Keratinocyte (primary cell): Measurements from ENCODE around the gene PEDS1. TPM values are rescaled to one million over a fixed set of nuclear protein-coding genes. Genes with fewer than 3 reads are reported as not detected.

ENCODE experiments used
- DNase-seq: peaks from one replicate; pipeline ENCODE4 v3.0.0-alpha.2; 2011; ENCODE audit warnings: low read depth, missing footprints, low spot score
- FAIRE-seq: peaks from 2 replicates; lab custom pipeline; 2011; peaks lifted over from hg19 to GRCh38; lab: Jason Lieb, UNC
- H2AFZ ChIP-seq: 2 replicates; pipeline ENCODE4 v1.6.0; 2012; ENCODE audit warnings: low read length, control low read depth, inconsistent platforms; ENCODE audit not compliant: control insufficient read depth
- H3K27ac ChIP-seq: 2 replicates; pipeline ENCODE4 v1.5.1; 2011; ENCODE audit warnings: low read length; ENCODE audit not compliant: control insufficient read depth, insufficient read depth
- H3K27me3 ChIP-seq: 3 replicates; pipeline ENCODE4 v1.6.0; 2011; ENCODE audit warnings: low read length; ENCODE audit not compliant: control insufficient read depth, insufficient read depth; ENCODE audit errors: extremely low read depth
- H3K36me3 ChIP-seq, 2 experiments: 2 replicates in 1 of 2; 3 replicates in 1 of 2; pipeline ENCODE4 v1.5.1; 2011; ENCODE audit warnings: low read length in 2 of 2, mild to moderate bottlenecking in 1 of 2; ENCODE audit not compliant: control insufficient read depth in 2 of 2, insufficient read depth in 2 of 2; ENCODE audit errors: extremely low read depth in 1 of 2
- H3K4me1 ChIP-seq: 3 replicates; pipeline ENCODE4 v1.5.1; 2011; ENCODE audit warnings: low read length; ENCODE audit not compliant: control insufficient read depth, insufficient read depth; ENCODE audit errors: extremely low read depth
- H3K4me2 ChIP-seq: 3 replicates; pipeline ENCODE4 v1.6.0; 2011; ENCODE audit warnings: low read depth, low read length; ENCODE audit not compliant: control insufficient read depth, insufficient read depth; ENCODE audit errors: extremely low read depth
- H3K4me3 ChIP-seq, 3 experiments: fragments of 200-600 bp in 1 of 3; sonication (generic) in 1 of 3; 2 replicates in 2 of 3; 3 replicates in 1 of 3; pipeline ENCODE4 v1.5.1; 2011 to 2016; ENCODE audit warnings: low read length in 3 of 3, mild to moderate bottlenecking in 3 of 3, control low read depth in 2 of 3, inconsistent platforms in 1 of 3, low read depth in 1 of 3, mixed read lengths in 1 of 3, mixed run types in 1 of 3, moderate library complexity in 1 of 3; ENCODE audit not compliant: control insufficient read depth in 2 of 3, insufficient read depth in 2 of 3; ENCODE audit errors: extremely low read depth in 1 of 3
- H3K79me2 ChIP-seq: 2 replicates; pipeline ENCODE4 v1.6.0; 2012; ENCODE audit warnings: low read length; ENCODE audit not compliant: control insufficient read depth, insufficient read depth
- H3K9ac ChIP-seq: 3 replicates; pipeline ENCODE4 v1.6.0; 2011; ENCODE audit warnings: low read length; ENCODE audit not compliant: control insufficient read depth, insufficient read depth; ENCODE audit errors: extremely low read depth
- H3K9me1 ChIP-seq: 3 replicates; pipeline ENCODE4 v1.6.0; 2011; ENCODE audit warnings: low read length; ENCODE audit not compliant: control insufficient read depth, insufficient read depth; ENCODE audit errors: extremely low read depth
- H3K9me3 ChIP-seq: 2 replicates; pipeline ENCODE4 v1.5.1; 2012; ENCODE audit warnings: low read depth, low read length; ENCODE audit not compliant: control insufficient read depth
- H4K20me1 ChIP-seq: 3 replicates; pipeline ENCODE4 v1.6.0; 2011; ENCODE audit warnings: low read length; ENCODE audit not compliant: control insufficient read depth, insufficient read depth; ENCODE audit errors: extremely low read depth
- EZH2 ChIP-seq: IDR thresholded peaks from one replicate; pipeline ENCODE4 v1.6.1; 2012; ENCODE audit warnings: inconsistent platforms, mild to moderate bottlenecking, low read length, moderate library complexity
- dilution Hi-C: fragments of 300-500 bp; cut with MboI; formaldehyde crosslinking; loops from one replicate; pipeline ENCODE4 v1.7.0; 2020; ENCODE audit warnings: low sequenced_read_pairs; ENCODE audit not compliant: extremely low pct_ligation_motif_present
- polyA plus RNA-seq, 5 experiments: library from polyadenylated mRNA; depleted of rRNA in 3 of 5; stranded (reverse) in 3 of 5; stranded (forward) in 1 of 5; unstranded in 1 of 5; fragments of >200 nt; gene quantifications; 1 replicate in 1 of 5; 2 replicates in 3 of 5; 3 replicates in 1 of 5; pipeline versions ENCODE4 v1.2.1 to v1.2.3, GENCODE V29; 2011 to 2012; ENCODE audit warnings: missing spikeins in 2 of 5, low read depth in 1 of 5, low replicate concordance in 1 of 5
- TF ChIP-seq, protein P1 (sequence below), 3 experiments: IDR thresholded peaks in 1 of 3; conservative IDR thresholded peaks in 1 of 3; optimal IDR thresholded peaks in 1 of 3; 2 replicates in 2 of 3; 3 replicates in 1 of 3; pipeline versions ENCODE3 to v1.5.1; 2011; ENCODE audit warnings: low read length in 3 of 3, mild to moderate bottlenecking in 3 of 3, moderate library complexity in 2 of 3, control low read depth in 1 of 3, inconsistent platforms in 1 of 3; ENCODE audit not compliant: insufficient read depth in 2 of 3; ENCODE audit errors: extremely low read depth in 1 of 3

Gene PEDS1
- polyA plus RNA-seq, 1 donor (not counting 4 experiments of a cell fraction or from before 2014, with no cell fraction given), result 48.7 TPM

DNA sequence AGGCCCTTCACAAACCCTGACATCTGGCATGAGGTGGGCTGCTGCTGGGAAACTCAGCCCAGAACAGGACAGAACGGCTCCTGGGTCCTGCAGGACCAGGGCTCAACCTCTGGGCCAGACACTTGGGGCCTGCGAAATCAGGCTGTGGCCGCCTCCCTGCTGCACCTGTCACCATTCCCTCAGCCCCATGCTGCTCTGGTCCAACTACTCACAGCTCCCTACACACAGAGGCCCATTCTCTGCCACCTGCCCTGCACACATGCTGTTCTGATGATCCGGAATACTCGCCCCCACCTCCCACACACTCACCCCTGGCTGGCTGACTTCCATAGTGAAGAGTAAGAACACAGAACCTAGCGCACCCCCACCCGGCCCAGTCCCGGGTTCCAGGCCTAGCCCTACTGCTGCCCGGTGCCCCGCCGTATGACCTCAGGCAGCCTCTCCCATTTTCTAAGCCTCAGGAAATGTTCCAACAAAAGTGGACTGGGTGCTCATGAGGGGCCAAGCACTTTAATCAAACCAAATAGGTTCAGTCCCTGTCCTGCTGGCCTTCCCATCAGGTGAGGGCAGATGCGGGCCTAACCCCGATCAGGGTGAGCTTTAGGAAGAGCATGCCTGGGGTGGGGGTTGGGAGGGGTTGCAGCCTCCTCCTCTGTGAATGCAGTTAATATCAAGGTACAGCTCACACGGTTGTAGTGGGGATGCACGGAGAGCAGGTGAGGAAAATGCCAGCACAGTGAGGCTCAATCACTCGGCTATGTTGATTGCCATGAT is 3.9 kb downstream of the PEDS1 start:
- Histone ChIP-seq H2AFZ (no peak overlapping the region), H3K27ac (peak overlapping the region; percentile 94), H3K79me2 (peaks cover 77% of the 10 kb centered on the region), H3K4me2 (peak overlapping the region; percentile 100), H3K9me1 (peaks cover 3% of the 10 kb centered on the region), H3K27me3 (no peaks in the 10 kb centered on the region), H3K9ac (peak overlapping the region; percentile 97), H3K36me3 (peaks cover 18 to 37% of the 10 kb centered on the region in 2 experiments), H3K4me1 (peaks cover 65% of the 10 kb centered on the region), H3K9me3 (no peaks in the 10 kb centered on the region), H4K20me1 (peaks cover 11% of the 10 kb centered on the region), H3K4me3 (peak overlapping the region; percentile 0 to 45 (median 8))
- DNase-seq, result no peak
- TF ChIP-seq, protein P1, sequence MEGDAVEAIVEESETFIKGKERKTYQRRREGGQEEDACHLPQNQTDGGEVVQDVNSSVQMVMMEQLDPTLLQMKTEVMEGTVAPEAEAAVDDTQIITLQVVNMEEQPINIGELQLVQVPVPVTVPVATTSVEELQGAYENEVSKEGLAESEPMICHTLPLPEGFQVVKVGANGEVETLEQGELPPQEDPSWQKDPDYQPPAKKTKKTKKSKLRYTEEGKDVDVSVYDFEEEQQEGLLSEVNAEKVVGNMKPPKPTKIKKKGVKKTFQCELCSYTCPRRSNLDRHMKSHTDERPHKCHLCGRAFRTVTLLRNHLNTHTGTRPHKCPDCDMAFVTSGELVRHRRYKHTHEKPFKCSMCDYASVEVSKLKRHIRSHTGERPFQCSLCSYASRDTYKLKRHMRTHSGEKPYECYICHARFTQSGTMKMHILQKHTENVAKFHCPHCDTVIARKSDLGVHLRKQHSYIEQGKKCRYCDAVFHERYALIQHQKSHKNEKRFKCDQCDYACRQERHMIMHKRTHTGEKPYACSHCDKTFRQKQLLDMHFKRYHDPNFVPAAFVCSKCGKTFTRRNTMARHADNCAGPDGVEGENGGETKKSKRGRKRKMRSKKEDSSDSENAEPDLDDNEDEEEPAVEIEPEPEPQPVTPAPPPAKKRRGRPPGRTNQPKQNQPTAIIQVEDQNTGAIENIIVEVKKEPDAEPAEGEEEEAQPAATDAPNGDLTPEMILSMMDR (optimal IDR thresholded peaks at IDR 0.05 in 1 of 3, IDR thresholded peaks at IDR 0.05 in 1 of 3, conservative IDR thresholded peaks at IDR 0.05 in 1 of 3; ENCODE audit: extremely low read depth in 1 of 3, insufficient read depth in 2 of 3, low read length in 3 of 3), result no peak
- TF ChIP-seq EZH2, result no peak
- dilution Hi-C loops, result no loop called here
- no peak for FAIRE-seq

DNA sequence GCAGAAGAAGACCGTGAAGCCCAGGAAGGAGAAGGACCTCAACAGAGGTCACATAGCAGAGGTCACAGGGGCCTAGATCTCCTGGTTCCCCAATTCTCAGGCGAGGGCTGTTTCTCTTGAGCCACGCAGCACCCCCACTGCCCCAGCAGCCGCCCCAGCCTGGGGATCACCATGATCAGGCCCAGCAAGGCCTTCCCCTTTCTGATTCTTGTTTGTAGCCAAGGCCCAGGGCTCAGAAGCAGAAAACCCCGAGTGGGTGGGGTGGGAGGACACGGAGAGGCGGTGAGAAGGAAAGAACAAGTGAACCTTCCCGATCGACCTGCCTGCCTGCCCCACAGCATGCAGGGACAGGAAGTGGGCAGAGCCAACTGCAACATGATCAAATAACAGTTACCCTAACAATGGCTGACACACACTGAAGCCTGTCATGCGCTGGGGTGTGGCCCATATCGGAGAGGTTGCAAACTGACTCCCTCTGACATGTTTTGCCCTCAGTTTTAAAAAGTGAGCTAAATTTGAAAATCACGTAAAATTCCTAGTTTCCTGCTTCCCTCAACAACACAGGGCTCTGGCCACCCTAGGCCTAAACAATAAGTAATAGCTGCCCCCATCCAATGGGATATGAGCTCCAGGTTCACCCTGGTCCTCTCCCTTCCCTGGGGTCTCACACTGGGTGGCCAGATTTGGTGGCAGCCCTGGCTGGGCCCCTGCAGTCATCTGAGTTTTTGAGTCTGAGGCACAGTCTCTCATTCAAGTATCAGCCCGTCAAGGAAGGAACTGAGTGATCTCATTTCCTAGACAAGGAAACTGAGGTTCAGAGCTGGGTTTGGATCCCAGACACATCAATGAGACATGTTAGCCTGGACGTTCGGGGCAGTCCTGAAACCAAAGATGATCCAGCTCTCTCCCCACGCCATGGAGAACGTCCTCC is 6.5 kb downstream of the PEDS1 start:
- Histone ChIP-seq H4K20me1 (peaks cover 11% of the 10 kb centered on the region), H3K9me1 (peaks cover 3% of the 10 kb centered on the region), H3K4me2 (peak overlapping the region; percentile 94), H3K27ac (peak overlapping the region; percentile 98), H3K9ac (peak overlapping the region; percentile 85), H2AFZ (no peak overlapping the region), H3K4me3 (peak overlapping the region; percentile 15 to 66 (median 65)), H3K27me3 (no peaks in the 10 kb centered on the region), H3K79me2 (peaks cover 74% of the 10 kb centered on the region), H3K9me3 (no peaks in the 10 kb centered on the region), H3K36me3 (peaks cover 26 to 47% of the 10 kb centered on the region in 2 experiments), H3K4me1 (peaks cover 84% of the 10 kb centered on the region)
- TF ChIP-seq, protein P1 (optimal IDR thresholded peaks at IDR 0.05 in 1 of 3, IDR thresholded peaks at IDR 0.05 in 1 of 3, conservative IDR thresholded peaks at IDR 0.05 in 1 of 3; ENCODE audit: extremely low read depth in 1 of 3, insufficient read depth in 2 of 3, low read length in 3 of 3), result no peak
- no peak for TF ChIP-seq EZH2
- peak; percentile 17 for FAIRE-seq
- dilution Hi-C loops, result no loop called here
- DNase-seq, result peak; percentile 78
